Measurements from ENCODE around the gene PYGM. TPM values are rescaled to one million over a fixed set of nuclear protein-coding genes. Genes with fewer than 3 reads are reported as not detected.

Gene PYGM
- total RNA-seq, 3 donors from 2014 or later: 2.0 to 21.1 (median 2.8) TPM

- intact Hi-C loops (cut with DNase I, micrococcal nuclease): no loop called here
- peaks cover 6% of the 10 kb centered on the region for H3K4me1 ChIP-seq (ENCODE audit: low read depth)
- H3K36me3 ChIP-seq (ENCODE audit: low read depth): peaks cover 39% of the 10 kb centered on the region
- DNase-seq (no peak), ATAC-seq (no peak)
- TF ChIP-seq CTCF (IDR thresholded peaks at IDR 0.05): no peak
- no peak overlapping the region for H3K4me3 ChIP-seq
- H3K9me3 ChIP-seq: no peaks in the 10 kb centered on the region
Observed at GRCh38 chr11:64764753-64765152, 5.0 kb upstream of the PYGM start.

GRCh38 chr11:64764040-64764611 lies 4.4 kb upstream of the PYGM start:
- ATAC-seq: peak; percentile 33
- DNase-seq: peak in 2 of 3 donors; percentile 30 to 73
- TF ChIP-seq CTCF (IDR thresholded peaks at IDR 0.05): no peak
- H3K4me3 ChIP-seq: no peak overlapping the region
- peaks cover 6% of the 10 kb centered on the region for H3K4me1 ChIP-seq (ENCODE audit: low read depth)
- no peaks in the 10 kb centered on the region for H3K9me3 ChIP-seq
- peaks cover 32% of the 10 kb centered on the region for H3K36me3 ChIP-seq (ENCODE audit: low read depth)
- intact Hi-C loops (cut with DNase I, micrococcal nuclease): no loop called here

- DNase-seq (peak in 1 of 3 donors; percentile 29), ATAC-seq (no peak)
- H3K4me3 ChIP-seq: no peak overlapping the region
- no peaks in the 10 kb centered on the region for H3K9me3 ChIP-seq
- TF ChIP-seq CTCF (IDR thresholded peaks at IDR 0.05): no peak
- H3K4me1 ChIP-seq (ENCODE audit: low read depth): peaks cover 6% of the 10 kb centered on the region
- peaks cover 27% of the 10 kb centered on the region for H3K36me3 ChIP-seq (ENCODE audit: low read depth)
- intact Hi-C loops (cut with DNase I, micrococcal nuclease): no loop called here
Observed at GRCh38 chr11:64763526-64764039, 3.8 kb upstream of the PYGM start.

DNA sequence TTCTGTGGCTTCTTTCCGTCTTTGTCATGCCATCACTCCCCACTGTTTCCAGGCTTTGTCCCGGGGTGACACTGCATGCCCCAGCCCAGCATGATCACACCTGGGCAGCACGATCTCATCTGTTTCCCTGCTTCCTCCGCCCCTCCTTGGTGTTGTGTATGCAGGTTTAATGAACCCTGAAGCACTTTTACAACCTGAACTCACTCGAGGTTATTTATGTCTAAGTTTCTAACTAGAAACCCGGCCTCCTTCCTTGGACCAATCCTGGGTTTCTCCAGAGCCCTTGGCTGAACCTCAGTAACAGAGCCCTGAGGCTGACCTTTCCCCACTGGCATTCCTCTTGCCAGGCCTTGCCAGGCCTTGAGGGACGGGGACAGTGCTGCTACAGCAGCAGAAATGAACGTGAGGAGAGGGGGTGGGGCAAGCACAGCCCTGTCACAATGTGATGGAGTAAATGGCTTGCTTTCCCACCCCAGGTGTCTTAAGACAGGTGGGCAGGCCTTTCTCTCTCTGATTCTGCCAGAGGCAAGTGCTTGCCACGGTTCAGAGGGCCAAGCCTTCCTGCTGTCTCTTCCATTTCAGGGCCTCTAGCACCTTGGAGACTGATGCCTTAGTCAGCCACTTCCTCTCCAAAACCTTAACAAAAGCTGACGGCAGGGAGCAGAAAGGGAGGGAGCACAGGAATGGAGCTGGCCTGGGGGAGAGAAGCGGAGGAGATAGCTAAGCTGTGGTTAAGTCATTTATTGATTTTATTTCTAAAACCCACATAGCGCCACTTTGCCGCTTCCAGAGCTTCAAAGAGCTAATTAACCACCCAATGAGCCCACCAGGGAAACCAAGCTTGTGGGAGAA lies 3.1 kb upstream of the PYGM start:
- peak; percentile 2 for ATAC-seq
- H3K36me3 ChIP-seq (ENCODE audit: low read depth): peaks cover 20% of the 10 kb centered on the region

GRCh38 chr11:64762277-64762673 lies 2.5 kb upstream of the PYGM start:
- ATAC-seq: peak; percentile 5
- DNase-seq: no peak
- Histone ChIP-seq H3K4me3 (no peak overlapping the region), H3K36me3 (ENCODE audit: low read depth) (peaks cover 14% of the 10 kb centered on the region), H3K4me1 (ENCODE audit: low read depth) (peaks cover 6% of the 10 kb centered on the region), H3K9me3 (no peaks in the 10 kb centered on the region)
- TF ChIP-seq CTCF (IDR thresholded peaks at IDR 0.05): no peak
- intact Hi-C loops (cut with DNase I, micrococcal nuclease): no loop called here

More for the DNA sequence above, 3.1 kb upstream of the PYGM start:
- Histone ChIP-seq H3K4me1 (ENCODE audit: low read depth) (peaks cover 6% of the 10 kb centered on the region), H3K4me3 (no peak overlapping the region), H3K9me3 (no peaks in the 10 kb centered on the region)
- intact Hi-C loops (cut with DNase I, micrococcal nuclease): no loop called here
- TF ChIP-seq CTCF (IDR thresholded peaks at IDR 0.05): no peak
- no peak for DNase-seq

Measured in mucosa of descending colon (tissue), 3 donors.